SK-N-MC (cell line): ENCODE data around the gene ADAM11.
"Not testable (repeated sequence)": the region's sequence is repeated elsewhere in the genome, so short reads cannot be mapped to it uniquely, and the experiment has no call there.

Source experiments
- DNase-seq: peaks from one replicate; pipeline ENCODE4 v3.0.0-alpha.2; 2011; ENCODE audit warnings: low read depth, low spot score
- H3K27ac ChIP-seq: fragments of 200-600 bp; sonication (generic); 2 replicates; pipeline ENCODE4 v1.5.1; 2016; ENCODE audit warnings: mixed run types
- H3K36me3 ChIP-seq: fragments of 200-600 bp; sonication (generic); 2 replicates; pipeline ENCODE4 v1.6.1; 2017; ENCODE audit warnings: antibody characterized with exemption, low read length, mixed read lengths; ENCODE audit not compliant: insufficient read depth
- H3K4me3 ChIP-seq: fragments of 200-600 bp; sonication (generic); 2 replicates; pipeline ENCODE4 v1.5.1; 2016
- H3K9ac ChIP-seq: fragments of 200-600 bp; sonication (generic); 2 replicates; pipeline ENCODE4 v1.8.0; 2017; ENCODE audit warnings: mixed run types, mixed read lengths; ENCODE audit not compliant: insufficient read length
- H3K9me3 ChIP-seq: fragments of 200-600 bp; sonication (generic); 2 replicates; pipeline ENCODE4 v1.6.1; 2017; ENCODE audit warnings: low read depth, mild to moderate bottlenecking, antibody characterized with exemption, low read length, moderate library complexity, mixed read lengths
- EZH2 ChIP-seq: fragments of 200-600 bp; sonication (generic); IDR thresholded peaks from one replicate; pipeline ENCODE4 v1.6.1; 2017; ENCODE audit warnings: antibody characterized with exemption
- FOXP2 ChIP-seq: optimal IDR thresholded peaks from 2 replicates; pipeline ENCODE3; 2011; ENCODE audit warnings: mild to moderate bottlenecking, moderate library complexity; ENCODE audit not compliant: insufficient read depth; ENCODE audit errors: extremely low read length, control extremely low read depth
- POLR2AphosphoS5 ChIP-seq: IDR thresholded peaks from 2 replicates; pipeline ENCODE4 v1.6.1; 2012; ENCODE audit warnings: mild to moderate bottlenecking, low read depth, low read length, borderline replicate concordance

ADAM11 gene

DNA sequence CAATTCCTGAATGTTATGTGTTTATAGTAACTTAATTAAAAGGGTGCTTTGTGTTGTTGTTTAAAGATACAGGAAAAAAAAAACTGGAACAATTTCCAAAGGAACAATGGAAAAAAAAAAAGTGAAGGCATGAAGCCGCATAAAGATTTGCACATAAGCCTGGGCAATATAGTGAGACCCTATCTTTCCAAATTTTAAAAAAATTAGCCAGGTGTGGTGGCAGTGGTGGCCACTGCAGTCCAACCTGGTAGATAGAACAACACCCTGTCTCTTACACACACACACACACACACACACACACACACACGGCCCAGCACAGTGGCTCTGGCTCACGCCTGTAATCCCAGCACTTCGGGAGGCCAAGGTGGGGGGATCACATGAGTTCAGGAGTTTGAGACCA is 49.4 kb downstream of the ADAM11 start:
- TF ChIP-seq POLR2AphosphoS5: no peak
- TF ChIP-seq EZH2: no peak
- DNase-seq: no peak
- Histone ChIP-seq H3K9me3 (no peaks in the 10 kb centered on the region), H3K27ac (no peak overlapping the region), H3K36me3 (peaks cover 34% of the 10 kb centered on the region), H3K4me3 (no peak overlapping the region), H3K9ac (no peak overlapping the region)

- H3K9ac ChIP-seq, DNase-seq, H3K9me3 ChIP-seq, H3K27ac ChIP-seq, H3K4me3 ChIP-seq: not testable (repeated sequence)
- H3K36me3 ChIP-seq: peaks cover 28% of the 10 kb centered on the region
These were observed 50.0 kb downstream of the ADAM11 start for GRCh38 chr17:44808656-44809388.

DNA sequence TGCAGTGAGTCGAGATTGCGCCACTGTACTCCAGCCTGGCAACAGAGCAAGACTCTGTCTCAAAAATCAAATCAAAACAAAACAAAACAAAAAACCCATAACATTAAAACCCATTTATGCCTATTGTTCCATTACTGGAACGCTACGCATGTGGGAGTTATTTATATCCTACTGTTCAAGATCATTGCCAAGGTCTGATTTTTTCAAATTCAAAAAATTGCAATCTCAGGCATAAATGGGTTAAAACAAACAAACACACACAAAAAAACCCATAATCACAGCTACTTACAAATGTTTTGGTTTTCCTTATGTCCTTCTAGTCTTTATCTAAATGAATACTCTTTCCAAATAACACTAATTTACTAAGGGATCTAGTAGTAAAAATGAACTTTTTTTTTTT is 53.5 kb downstream of the ADAM11 start:
- DNase-seq: no peak
- TF ChIP-seq FOXP2 (no peak), EZH2 (no peak), POLR2AphosphoS5 (no peak)
- H3K4me3 ChIP-seq: no peak overlapping the region

GRCh38 chr17:44818508-44818907 is 59.7 kb downstream of the ADAM11 start:
- H3K27ac ChIP-seq, H3K9me3 ChIP-seq, DNase-seq, H3K9ac ChIP-seq, H3K4me3 ChIP-seq: not testable (repeated sequence)
- H3K36me3 ChIP-seq: peaks cover 16% of the 10 kb centered on the region

More for the DNA sequence above, 53.5 kb downstream of the ADAM11 start:
- H3K36me3 ChIP-seq: no peaks in the 10 kb centered on the region; the same call in 1 of the 2 replicates
- peak overlapping the region; percentile 42; the same call in 1 of the 2 replicates for H3K27ac ChIP-seq
- no peak overlapping the region for H3K9ac ChIP-seq
- no peaks in the 10 kb centered on the region for H3K9me3 ChIP-seq

DNA sequence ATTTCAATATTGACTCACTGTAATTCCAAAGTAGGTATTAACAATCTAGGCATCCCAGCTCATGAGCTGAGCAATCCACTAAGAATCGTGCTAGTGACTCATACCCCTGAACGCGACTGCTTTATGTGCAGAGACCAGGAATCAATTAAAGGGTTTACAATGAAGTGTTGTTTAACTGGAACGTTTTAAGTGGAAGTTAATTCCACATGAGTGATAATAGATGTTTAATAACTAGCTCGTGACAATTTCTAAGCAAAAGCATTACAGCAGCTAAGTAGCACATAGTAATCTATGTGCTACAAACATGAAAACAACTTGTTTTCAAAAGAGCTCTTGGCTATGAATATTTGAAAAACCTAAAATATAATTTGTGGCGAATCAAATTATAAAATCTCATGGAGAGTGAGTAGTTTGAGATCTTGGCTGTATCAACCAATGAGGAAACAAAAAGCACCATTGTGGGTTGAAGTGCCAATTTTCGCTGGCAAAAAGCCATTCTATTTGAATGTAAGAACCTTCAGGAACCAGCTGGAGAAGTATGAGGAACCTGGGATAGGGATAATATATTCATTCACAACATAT is 61.9 kb downstream of the ADAM11 start:
- Histone ChIP-seq H3K9ac (no peak overlapping the region), H3K27ac (peak overlapping the region; percentile 63), H3K36me3 (peaks cover 20% of the 10 kb centered on the region), H3K4me3 (peak overlapping the region; percentile 30), H3K9me3 (no peaks in the 10 kb centered on the region)
- no peak for TF ChIP-seq POLR2AphosphoS5
- no peak for TF ChIP-seq FOXP2
- TF ChIP-seq EZH2: no peak
- no peak for DNase-seq

GRCh38 chr17:44825236-44825635 is 66.4 kb downstream of the ADAM11 start:
- H3K9me3 ChIP-seq, H3K9ac ChIP-seq, H3K27ac ChIP-seq, H3K36me3 ChIP-seq, DNase-seq, H3K4me3 ChIP-seq: not testable (repeated sequence)

DNA sequence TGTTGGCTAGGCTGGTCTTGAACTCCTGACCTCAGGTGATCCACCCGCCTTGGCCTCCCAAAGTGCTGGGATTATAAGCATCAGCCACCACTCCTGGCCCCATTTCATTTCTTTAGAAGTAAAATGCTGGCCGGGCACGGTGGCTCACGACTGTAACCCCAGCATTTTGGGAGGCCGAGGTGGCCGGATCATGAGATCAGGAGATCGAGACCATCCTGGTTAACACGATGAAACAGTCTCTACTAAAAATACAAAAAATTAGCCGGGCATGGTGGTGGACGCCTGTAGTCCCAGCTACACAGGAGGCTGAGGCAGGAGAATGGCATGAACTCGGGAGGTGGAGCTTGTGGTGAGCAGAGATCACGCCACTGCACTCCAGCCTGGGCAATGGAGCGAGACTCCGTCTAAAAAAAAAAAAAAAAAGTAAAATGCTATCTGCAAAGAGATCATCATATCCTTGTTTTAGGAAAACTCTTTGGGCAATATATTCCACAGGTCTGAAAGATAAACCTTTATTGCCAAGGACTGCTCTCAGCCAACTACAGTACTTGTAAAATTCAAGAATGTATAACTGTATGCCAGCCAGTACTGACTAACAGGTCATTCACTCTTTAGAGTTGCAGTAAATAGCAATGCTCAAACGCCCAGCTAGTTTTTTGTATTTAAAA is 67.5 kb downstream of the ADAM11 start:
- Histone ChIP-seq H3K4me3 (no peak overlapping the region), H3K9ac (no peak overlapping the region), H3K27ac (no peak overlapping the region), H3K36me3 (peaks cover 8% of the 10 kb centered on the region), H3K9me3 (no peaks in the 10 kb centered on the region)
- TF ChIP-seq POLR2AphosphoS5 (no peak), FOXP2 (no peak), EZH2 (no peak)
- DNase-seq: no peak

DNA sequence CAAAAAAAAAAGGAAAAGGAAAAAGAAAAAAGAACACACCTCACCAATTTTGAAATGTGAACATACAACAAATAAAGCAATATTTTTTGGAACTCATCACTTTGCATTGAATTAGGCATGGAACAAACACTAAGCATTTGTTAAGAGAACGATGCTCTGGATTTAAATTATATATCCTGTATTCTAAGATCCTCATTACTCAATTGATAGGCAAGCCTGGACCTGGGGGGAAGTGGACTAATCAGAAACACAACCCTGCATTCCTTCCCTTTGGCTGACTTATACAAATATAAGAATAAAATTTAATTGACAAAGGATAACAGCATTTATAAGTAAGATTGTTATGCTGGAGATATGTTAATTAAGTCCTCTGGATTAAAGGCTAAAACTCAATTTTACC is 69.1 kb downstream of the ADAM11 start:
- DNase-seq: no peak

DNA sequence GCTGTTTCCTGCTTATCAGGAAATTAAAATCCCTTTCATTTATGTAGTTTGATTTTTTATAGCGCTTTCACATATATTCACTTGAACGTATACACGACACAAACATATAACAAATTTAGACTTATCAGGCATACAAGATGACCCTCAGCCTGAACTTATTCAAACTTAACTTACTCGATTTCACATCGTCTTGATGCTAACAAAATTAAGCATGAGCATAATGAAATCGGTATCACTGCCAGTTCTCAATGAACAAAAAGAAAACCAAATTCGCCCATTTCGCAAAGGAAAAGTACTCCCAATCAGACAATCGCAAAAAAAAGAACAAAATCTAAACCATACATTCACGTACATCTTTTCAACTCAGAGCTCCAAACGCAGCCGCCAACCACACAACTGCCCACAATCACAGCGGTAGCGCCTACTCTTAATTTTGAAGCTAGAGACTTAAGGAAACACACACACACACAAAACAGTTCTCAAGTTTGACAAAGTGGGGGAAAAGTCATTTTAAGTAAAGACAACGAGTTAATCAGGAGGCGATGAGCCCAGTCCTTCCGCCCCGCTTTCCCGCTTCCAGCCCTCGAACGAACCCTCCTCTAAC is 70.2 kb downstream of the ADAM11 start:
- TF ChIP-seq EZH2 (no peak), FOXP2 (no peak), POLR2AphosphoS5 (no peak; the same call in 1 of the 2 replicates)

More for the DNA sequence above, 69.1 kb downstream of the ADAM11 start:
- Histone ChIP-seq H3K9ac (peak overlapping the region; percentile 89), H3K4me3 (peak overlapping the region; percentile 84), H3K27ac (no peak overlapping the region), H3K9me3 (no peaks in the 10 kb centered on the region), H3K36me3 (peaks cover 5% of the 10 kb centered on the region)
- no peak for TF ChIP-seq POLR2AphosphoS5
- no peak for TF ChIP-seq FOXP2
- no peak for TF ChIP-seq EZH2

More for the DNA sequence above, 70.2 kb downstream of the ADAM11 start:
- DNase-seq: no peak
- peaks cover 4% of the 10 kb centered on the region; the same call in 1 of the 2 replicates for H3K36me3 ChIP-seq
- H3K4me3 ChIP-seq: peak overlapping the region; percentile 84
- H3K9me3 ChIP-seq: no peaks in the 10 kb centered on the region
- peak overlapping the region; percentile 89 for H3K9ac ChIP-seq
- peak overlapping the region; percentile 79 for H3K27ac ChIP-seq
